HL-60 (cell line): Measurements from ENCODE around the gene NAIP.
"Not testable (repeated sequence)": the region's sequence is repeated elsewhere in the genome, so short reads cannot be mapped to it uniquely, and the experiment has no call there.

ENCODE experiments used
- DNase-seq, 2 experiments: peaks; one replicate each; pipeline ENCODE4 v3.0.0-alpha.2; 2010 to 2020; ENCODE audit warnings: low read depth in 1 of 2, low spot score in 1 of 2
- H3K27ac ChIP-seq: fragments of 250-450 bp; sonication (Bioruptor Pico); replicated peaks from 2 replicates; pipeline ENCODE4 v1.5.1; 2020; ENCODE audit warnings: mild to moderate bottlenecking, moderate library complexity
- H3K27me3 ChIP-seq: fragments of 250-450 bp; sonication (Bioruptor Pico); 2 replicates; pipeline ENCODE4 v1.5.1; 2021; ENCODE audit warnings: mild to moderate bottlenecking, moderate library complexity; ENCODE audit not compliant: insufficient read depth, poor library complexity, severe bottlenecking
- H3K4me3 ChIP-seq: replicated peaks from 2 replicates; pipeline ENCODE4 v1.5.1; 2011; ENCODE audit warnings: mild to moderate bottlenecking, control low read depth, low read length; ENCODE audit not compliant: insufficient read depth
- GABPA ChIP-seq: IDR thresholded peaks from 2 replicates; pipeline ENCODE4 v1.6.1; 2012; ENCODE audit warnings: low read depth
- POLR2AphosphoS5 ChIP-seq: IDR thresholded peaks from 2 replicates; pipeline ENCODE4 v1.6.1; 2012; ENCODE audit warnings: low read depth
- REST ChIP-seq: IDR thresholded peaks from 2 replicates; pipeline ENCODE4 v1.6.1; 2012; ENCODE audit warnings: low read depth; ENCODE audit not compliant: insufficient replicate concordance
- SPI1 ChIP-seq: IDR thresholded peaks from 2 replicates; pipeline ENCODE4 v1.6.1; 2012; ENCODE audit warnings: low read depth, mild to moderate bottlenecking, borderline replicate concordance
- TF ChIP-seq, protein P1 (sequence below): IDR thresholded peaks from one replicate; pipeline ENCODE4 v1.5.1; 2011; ENCODE audit warnings: low read length, control low read depth, inconsistent platforms; ENCODE audit not compliant: insufficient read depth

The NAIP gene

DNA sequence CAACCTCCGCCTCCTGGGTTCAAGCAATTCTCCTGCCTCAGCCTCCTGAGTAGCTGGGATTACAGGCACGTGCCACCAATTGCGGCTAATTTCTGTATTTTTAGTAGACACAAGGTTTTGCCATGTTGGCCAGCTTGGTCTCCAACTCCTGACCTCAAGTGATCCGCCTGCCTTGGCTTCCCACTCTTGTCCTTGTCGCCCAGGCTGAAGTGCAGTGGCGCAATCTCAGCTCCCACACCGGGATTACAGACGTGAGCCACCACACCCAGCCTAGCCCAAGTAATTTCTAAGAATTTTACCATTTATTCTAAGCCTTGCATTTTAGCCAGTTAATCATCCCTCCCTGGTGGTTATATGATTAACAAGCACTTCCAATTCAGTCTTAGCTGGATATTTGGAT lies 11.0 kb downstream of the NAIP start:
- DNase-seq, result no peak
- Histone ChIP-seq H3K4me3 (no peak overlapping the region), H3K27me3 (no peaks in the 10 kb centered on the region), H3K27ac (no peak overlapping the region)
- TF ChIP-seq, protein P1, sequence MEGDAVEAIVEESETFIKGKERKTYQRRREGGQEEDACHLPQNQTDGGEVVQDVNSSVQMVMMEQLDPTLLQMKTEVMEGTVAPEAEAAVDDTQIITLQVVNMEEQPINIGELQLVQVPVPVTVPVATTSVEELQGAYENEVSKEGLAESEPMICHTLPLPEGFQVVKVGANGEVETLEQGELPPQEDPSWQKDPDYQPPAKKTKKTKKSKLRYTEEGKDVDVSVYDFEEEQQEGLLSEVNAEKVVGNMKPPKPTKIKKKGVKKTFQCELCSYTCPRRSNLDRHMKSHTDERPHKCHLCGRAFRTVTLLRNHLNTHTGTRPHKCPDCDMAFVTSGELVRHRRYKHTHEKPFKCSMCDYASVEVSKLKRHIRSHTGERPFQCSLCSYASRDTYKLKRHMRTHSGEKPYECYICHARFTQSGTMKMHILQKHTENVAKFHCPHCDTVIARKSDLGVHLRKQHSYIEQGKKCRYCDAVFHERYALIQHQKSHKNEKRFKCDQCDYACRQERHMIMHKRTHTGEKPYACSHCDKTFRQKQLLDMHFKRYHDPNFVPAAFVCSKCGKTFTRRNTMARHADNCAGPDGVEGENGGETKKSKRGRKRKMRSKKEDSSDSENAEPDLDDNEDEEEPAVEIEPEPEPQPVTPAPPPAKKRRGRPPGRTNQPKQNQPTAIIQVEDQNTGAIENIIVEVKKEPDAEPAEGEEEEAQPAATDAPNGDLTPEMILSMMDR, result no peak
- TF ChIP-seq GABPA (no peak), POLR2AphosphoS5 (no peak), REST (no peak), SPI1 (no peak)

- TF ChIP-seq, protein P1, result no peak
- DNase-seq, result no peak
- H3K27me3 ChIP-seq, result no peaks in the 10 kb centered on the region
- H3K4me3 ChIP-seq, result no peak overlapping the region
- no peak overlapping the region for H3K27ac ChIP-seq
Measured at GRCh38 chr5:71013575-71013974, 11.6 kb downstream of the NAIP start.

GRCh38 chr5:71011194-71011792 lies 13.8 kb downstream of the NAIP start:
- no peak for DNase-seq

GRCh38 chr5:71006983-71007382 lies 18.2 kb downstream of the NAIP start:
- not testable (repeated sequence) for H3K4me3 ChIP-seq, H3K27ac ChIP-seq, DNase-seq, H3K27me3 ChIP-seq

More at GRCh38 chr5:71011194-71011792, 13.8 kb downstream of the NAIP start:
- H3K27ac ChIP-seq, result no peak overlapping the region
- no peaks in the 10 kb centered on the region for H3K27me3 ChIP-seq
- H3K4me3 ChIP-seq, result no peak overlapping the region
- TF ChIP-seq, protein P1, result no peak
- TF ChIP-seq SPI1 (no peak), GABPA (no peak), POLR2AphosphoS5 (no peak), REST (no peak)

- H3K27ac ChIP-seq, H3K4me3 ChIP-seq, DNase-seq, H3K27me3 ChIP-seq: not testable (repeated sequence)
Measured at GRCh38 chr5:70984882-70985281, 40.3 kb downstream of the NAIP start.

- H3K27me3 ChIP-seq, H3K27ac ChIP-seq, H3K4me3 ChIP-seq, DNase-seq: not testable (repeated sequence)
Measured at GRCh38 chr5:70967220-70967619, 57.9 kb downstream of the NAIP start.

- H3K27ac ChIP-seq, DNase-seq, H3K27me3 ChIP-seq, H3K4me3 ChIP-seq: not testable (repeated sequence)
Measured at GRCh38 chr5:70964531-70964930, 60.6 kb downstream of the NAIP start.

DNA sequence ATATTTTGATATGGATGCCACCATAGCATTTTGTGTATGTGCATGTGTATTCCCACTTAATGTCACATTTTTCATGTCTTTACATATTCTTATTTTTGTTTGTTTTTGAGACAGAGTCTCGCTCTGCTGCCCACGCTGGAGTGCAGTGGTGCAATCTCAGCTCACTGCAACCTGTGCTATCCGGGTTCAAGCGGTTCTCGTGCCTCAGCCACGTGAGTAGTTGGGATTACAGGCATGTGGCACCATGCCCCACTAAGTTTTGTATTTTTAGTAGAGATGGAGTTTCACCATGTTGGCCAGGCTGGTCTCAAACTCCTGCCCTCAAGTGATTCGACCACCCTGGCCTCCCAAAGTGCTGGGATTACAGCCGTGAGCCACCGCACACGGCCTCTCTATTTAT lies 72.1 kb downstream of the NAIP start:
- not testable (repeated sequence) for DNase-seq, H3K27me3 ChIP-seq, H3K4me3 ChIP-seq, H3K27ac ChIP-seq
